ENCODE results near the gene EPC2.

The EPC2 gene

GRCh38 chr2:148814860-148815419, 170.4 kb downstream of the EPC2 start:
- DNase-seq: no peak

- no peak for DNase-seq
Observed at GRCh38 chr2:148816176-148816575, 171.6 kb downstream of the EPC2 start.

- no peak for DNase-seq
Observed at GRCh38 chr2:148817210-148817708, 172.7 kb downstream of the EPC2 start.

- DNase-seq: no peak
Observed at GRCh38 chr2:148819019-148819585, 174.6 kb downstream of the EPC2 start.

- no peak for DNase-seq
Observed at GRCh38 chr2:148824190-148824589, 179.6 kb downstream of the EPC2 start.

GRCh38 chr2:148826791-148827190, 182.2 kb downstream of the EPC2 start:
- DNase-seq: no peak

GRCh38 chr2:148828941-148829340, 184.4 kb downstream of the EPC2 start:
- DNase-seq: no peak

- no peak for DNase-seq
Observed at GRCh38 chr2:148829618-148830017, 185.1 kb downstream of the EPC2 start.

GRCh38 chr2:148832637-148833036, 188.1 kb downstream of the EPC2 start:
- DNase-seq: no peak

Measured in effector CD4-positive, alpha-beta T cell (primary cell).